Esophagus muscularis mucosa (tissue), 4 donors: ENCODE measurements around the gene NAV2.

Experiments
- CTCF ChIP-seq, 3 experiments: fragments of 200-600 bp in 2 of 3; fragments of 450-650 bp in 1 of 3; sonication (generic) in 2 of 3; IDR thresholded peaks; one replicate each; pipeline ENCODE4 v1.5.1; 2017 to 2019; ENCODE audit warnings: antibody characterized with exemption in 3 of 3, mild to moderate bottlenecking in 2 of 3, moderate library complexity in 1 of 3
- EP300 ChIP-seq: sonication (generic); formaldehyde crosslinking; IDR thresholded peaks from one replicate; pipeline ENCODE4 v1.6.1; 2017; ENCODE audit warnings: antibody characterized with exemption
- POLR2A ChIP-seq: fragments of 450-650 bp; IDR thresholded peaks from one replicate; pipeline ENCODE4 v1.6.1; 2017; ENCODE audit warnings: antibody characterized with exemption, moderate library complexity, mild to moderate bottlenecking, low read depth

- TF ChIP-seq EP300, result no peak
- TF ChIP-seq CTCF (IDR thresholded peaks at IDR 0.05), result no peak
- TF ChIP-seq POLR2A, result no peak
Measured at GRCh38 chr11:19987331-19987801, 274.7 kb downstream of the NAV2 start.
